ENCODE results near the gene ARID2.
A peak's percentile ranks its signal among the peaks of the same experiment; 100 is the strongest.

Gene ARID2, protein sequence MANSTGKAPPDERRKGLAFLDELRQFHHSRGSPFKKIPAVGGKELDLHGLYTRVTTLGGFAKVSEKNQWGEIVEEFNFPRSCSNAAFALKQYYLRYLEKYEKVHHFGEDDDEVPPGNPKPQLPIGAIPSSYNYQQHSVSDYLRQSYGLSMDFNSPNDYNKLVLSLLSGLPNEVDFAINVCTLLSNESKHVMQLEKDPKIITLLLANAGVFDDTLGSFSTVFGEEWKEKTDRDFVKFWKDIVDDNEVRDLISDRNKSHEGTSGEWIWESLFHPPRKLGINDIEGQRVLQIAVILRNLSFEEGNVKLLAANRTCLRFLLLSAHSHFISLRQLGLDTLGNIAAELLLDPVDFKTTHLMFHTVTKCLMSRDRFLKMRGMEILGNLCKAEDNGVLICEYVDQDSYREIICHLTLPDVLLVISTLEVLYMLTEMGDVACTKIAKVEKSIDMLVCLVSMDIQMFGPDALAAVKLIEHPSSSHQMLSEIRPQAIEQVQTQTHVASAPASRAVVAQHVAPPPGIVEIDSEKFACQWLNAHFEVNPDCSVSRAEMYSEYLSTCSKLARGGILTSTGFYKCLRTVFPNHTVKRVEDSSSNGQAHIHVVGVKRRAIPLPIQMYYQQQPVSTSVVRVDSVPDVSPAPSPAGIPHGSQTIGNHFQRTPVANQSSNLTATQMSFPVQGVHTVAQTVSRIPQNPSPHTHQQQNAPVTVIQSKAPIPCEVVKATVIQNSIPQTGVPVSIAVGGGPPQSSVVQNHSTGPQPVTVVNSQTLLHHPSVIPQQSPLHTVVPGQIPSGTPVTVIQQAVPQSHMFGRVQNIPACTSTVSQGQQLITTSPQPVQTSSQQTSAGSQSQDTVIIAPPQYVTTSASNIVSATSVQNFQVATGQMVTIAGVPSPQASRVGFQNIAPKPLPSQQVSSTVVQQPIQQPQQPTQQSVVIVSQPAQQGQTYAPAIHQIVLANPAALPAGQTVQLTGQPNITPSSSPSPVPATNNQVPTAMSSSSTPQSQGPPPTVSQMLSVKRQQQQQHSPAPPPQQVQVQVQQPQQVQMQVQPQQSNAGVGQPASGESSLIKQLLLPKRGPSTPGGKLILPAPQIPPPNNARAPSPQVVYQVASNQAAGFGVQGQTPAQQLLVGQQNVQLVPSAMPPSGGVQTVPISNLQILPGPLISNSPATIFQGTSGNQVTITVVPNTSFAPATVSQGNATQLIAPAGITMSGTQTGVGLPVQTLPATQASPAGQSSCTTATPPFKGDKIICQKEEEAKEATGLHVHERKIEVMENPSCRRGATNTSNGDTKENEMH (N-terminal part only)

DNA sequence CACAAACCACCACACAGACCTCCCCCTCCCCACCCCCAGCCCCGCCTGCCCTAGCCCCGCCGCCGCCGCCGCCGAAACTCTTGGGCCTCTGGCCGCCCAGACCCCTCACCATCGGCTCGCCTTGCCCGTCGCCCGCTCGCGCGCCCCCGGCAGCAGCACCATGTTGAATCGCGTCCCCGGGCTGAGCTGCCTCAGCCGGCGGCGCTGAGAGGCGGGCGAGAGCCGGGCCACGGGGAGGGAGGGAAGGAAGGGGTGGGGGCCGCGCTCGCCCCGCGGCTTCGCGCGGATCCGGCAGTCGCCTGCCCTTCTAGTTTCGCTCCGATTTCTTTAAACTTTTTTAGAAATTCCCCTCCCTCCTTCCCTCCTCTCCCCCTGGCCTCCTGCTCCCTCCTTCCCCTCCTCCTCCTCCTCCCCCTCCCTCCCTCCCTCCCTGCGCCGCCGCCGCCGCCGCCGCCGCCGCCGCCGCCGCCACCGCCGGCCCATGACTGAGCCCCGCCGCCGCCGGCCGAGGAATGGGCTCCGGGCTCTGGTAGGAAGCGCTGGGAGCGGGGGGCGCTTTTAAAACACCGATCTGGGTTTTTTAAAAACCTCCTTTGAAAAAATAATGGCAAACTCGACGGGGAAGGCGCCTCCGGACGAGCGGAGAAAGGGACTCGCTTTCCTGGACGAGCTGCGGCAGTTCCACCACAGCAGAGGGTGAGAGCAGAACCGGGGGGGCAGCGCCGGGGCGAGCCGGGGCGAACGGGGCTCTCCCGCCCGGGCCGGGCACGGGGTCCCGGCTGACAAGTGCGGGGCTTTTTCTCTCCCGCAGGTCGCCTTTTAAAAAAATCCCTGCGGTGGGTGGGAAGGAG is at the start of gene ARID2:
Gene ARID2, plus strand, starts transcription at position 474 of the 851 bp plus-strand sequence. Its CDS starts 131 bp downstream, at position 605.
- DNase-seq, result peak; percentile 72

DNA sequence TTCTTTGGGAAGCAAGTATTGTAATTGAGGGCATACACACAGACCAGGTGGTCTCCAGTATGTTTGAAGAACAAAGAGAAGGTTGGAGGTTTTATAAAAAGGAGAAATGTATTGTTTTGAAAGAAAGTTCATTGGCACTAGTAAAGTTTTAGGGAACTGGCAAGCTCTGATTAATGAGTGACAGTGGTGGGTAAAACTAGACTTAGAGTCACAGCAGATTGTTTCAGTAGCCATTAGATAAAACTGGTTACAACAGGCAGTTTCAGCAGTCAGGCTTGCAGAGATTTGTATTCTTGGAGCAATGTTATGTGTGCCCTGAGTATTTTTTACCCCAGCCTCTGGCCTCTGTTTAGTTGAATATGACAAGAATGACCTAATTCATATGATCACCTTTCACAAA is 49.1 kb upstream of the ARID2 start:
- DNase-seq, result no peak

DNA sequence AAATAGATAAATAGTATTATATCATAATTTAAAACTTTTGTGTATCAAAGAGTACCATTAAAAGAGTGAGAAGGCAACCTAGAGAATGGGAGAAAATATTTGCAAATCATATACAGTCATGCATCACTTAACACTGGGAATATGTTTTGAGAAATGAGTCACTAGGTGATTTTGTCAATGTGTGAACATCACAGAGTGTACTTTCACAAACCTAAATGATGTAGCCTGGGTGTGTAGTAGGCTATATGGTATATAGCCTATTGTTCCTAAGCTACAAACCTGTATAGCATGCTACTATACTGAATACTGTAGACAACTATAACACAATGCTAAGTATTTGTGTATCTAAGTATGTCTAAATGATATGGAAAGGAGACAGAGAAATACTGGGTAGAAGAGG is 48.0 kb upstream of the ARID2 start:
- no peak for DNase-seq

DNA sequence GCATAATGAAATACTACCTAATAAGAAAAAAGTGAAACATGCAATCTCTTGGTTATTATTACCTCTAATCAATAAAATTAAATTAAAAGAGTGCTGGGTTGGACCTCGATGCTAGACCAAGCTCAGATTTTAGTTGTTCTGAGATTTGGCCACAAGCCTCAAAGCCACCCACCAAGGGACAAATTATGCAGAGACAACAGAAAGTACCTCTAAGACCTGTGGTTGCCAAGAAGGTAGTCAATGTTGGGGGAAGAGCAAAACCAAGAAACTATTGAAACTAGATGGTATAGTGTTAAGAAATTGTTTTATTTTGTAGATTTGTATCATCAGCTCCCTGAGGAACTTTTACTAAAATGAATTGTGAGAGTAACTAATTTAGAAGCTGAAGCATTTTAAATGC is 43.8 kb upstream of the ARID2 start:
- no peak for DNase-seq

DNA sequence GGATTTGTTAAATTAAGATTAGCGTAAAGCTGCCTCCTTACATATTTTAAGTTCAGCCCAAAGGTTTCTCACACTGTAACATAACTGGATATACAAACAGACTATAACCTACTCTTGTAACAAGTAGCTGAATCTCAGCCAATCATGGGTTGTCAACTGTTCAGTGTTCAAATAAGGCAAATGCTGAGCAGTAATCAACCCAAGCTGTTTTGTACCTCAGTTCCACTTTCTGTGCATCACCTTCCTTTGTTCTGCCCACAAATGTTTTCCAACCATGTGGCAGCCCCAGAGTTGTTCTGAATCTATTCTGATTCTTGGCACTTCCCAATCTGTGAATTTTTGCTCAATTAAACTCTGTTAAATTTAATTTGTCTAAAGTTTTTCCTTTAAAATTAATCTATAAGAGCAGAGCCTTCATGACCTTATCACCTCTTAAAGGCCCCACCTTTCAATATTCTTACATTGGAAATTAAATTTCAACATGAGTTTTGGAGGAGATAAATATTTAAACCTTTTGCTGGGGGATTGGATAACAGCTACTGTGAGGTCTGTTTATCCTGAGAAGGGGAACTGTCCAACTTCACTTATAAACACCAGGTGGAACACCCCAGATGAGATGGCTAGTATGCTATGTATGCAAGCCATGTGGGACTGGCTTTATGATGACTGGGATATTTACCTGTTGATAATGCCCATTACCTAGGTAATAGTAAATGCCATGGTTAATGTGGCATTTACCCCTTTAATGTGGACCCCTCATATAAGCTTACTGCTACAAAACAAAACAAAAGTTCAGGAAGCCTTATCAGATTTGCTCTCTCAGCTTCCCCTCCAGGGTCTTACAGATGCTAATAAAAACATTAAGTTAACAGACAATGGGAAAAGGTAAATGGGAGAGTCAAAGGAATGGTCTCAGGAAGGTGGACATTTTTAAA is 42.2 kb upstream of the ARID2 start:
- DNase-seq, result peak; percentile 9

DNA sequence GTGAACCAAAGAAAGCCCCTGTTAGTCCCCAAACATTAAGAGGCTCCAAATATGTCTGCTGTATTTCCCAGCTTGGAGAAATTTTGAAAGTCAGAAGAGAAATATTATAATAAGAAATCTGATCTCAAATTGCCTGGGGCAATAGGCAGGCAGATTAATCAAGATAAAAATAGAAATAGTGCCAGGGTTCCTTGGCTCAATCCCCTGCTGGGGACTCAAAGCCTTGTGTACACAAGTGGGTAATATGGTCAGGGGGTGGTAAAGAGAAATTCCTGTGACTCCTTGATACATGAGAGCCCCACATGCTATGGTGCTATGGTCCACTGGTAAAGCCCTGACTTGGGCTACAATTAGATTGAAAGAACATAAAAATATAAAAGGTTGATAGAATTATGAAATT is 41.3 kb upstream of the ARID2 start:
- DNase-seq, result no peak

DNA sequence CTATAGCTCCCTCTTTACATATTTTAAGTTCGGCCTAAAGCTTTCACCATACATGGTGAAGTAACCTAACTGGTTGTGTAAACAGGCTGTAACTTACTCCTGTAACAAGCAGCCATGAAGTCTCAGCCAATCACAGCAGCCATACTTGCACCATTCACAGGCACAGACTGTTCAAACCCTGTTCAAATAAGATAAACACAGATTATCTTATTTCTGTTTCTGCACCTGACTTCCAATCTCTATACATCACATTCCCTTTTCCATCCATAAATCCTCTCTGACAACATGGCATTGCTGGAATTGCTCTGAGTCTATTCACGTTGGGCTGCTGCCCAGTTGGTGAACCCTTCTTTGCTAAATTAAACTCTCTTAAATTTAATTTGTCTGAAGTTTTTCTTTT is 34.5 kb upstream of the ARID2 start:
- no peak for DNase-seq

DNA sequence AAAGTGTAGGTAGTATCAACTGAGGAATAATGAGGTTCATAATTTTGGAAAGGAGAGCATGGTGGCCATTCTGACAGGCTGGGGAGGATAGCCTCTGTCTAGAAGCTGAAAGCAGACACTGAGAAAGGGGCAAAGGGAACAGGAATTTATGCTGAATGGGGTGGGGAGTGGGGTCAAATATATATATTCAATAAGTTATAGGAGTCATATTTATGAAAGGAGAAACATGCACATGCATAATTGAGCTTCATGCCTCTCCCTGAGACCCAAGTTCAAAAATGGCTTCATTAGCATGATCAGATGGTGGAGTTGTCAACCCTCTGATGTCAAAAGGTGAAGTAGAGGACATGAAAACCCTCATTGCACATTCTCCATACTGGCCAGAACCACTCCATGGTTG is 33.9 kb upstream of the ARID2 start:
- no peak for DNase-seq

DNA sequence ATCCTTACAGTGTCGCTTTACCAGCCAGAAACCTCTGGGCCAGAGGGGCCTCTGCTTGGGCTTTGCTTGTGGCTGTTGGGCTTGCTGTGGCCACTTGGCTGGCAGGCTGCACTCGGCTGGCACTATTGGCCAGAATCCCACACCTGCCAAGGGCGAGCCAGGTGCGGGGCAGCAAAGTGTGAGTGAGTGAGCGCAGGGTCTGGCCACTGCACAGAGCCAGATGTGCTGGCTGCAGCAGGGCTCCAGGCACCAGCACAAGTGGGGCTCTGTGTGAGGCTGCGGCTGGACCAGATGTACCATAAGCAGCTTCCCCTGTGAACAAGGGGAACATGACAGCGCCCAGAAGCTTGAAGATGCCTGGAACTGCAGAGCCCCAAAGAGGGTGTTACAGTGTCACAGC is 33.5 kb upstream of the ARID2 start:
- no peak for DNase-seq

DNA sequence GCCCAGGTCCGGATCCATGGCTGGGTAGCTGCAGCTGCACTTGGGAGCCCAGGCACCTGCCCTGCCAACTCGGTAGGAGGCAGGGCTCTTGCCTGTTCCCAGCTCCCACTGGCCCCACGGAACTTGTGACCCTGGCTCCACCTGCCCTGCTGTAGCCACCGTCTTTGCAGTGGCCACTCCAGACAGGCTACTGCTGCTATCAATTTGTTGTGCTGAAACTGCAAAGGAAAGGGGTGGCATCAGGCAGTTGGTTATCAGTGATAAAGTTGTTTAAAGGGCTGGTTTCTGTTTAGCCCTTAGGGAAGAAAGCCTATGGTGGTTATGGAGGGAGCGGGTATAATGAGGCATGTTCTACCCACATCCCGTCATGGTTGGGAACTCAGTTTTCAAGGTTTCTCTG is 32.1 kb upstream of the ARID2 start:
- no peak for DNase-seq

DNA sequence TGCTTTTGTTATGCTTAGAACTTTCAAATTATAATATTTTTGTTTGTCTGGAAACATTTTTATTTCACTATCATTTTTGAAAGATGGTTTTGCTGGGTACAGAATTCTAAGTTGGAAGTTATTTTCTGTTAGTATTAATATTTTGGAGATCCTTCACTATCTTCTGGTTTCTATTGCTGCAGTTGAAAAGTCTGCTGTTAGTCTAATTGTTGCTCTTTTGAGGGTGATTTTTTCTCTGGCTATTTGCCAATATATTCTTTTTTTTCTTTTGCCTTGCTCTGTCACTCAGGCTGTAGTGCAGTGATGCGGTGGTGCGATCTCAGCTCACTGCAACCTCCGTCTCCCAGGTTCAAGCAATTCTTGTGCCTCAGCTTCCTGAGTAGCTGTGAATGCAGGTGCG is 28.2 kb upstream of the ARID2 start:
- DNase-seq, result no peak

DNA sequence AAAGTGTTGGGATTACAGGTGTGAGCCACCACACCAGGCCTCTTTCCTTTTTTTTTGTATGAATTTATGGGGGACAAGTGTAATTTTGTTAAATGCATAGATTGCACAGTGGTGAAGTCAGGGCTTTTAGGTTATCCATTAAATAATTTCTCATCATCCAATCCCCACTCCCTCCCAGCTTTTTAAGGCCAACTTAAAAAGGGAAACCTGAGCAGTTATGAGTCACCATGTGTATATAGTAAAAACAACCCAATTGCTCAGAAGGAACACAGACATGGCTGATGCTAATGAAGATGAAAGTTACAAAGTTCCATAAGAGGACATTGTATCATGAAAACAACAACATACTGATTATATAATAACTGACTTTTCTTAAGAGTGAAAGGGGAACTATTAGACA is 25.6 kb upstream of the ARID2 start:
- no peak for DNase-seq

DNA sequence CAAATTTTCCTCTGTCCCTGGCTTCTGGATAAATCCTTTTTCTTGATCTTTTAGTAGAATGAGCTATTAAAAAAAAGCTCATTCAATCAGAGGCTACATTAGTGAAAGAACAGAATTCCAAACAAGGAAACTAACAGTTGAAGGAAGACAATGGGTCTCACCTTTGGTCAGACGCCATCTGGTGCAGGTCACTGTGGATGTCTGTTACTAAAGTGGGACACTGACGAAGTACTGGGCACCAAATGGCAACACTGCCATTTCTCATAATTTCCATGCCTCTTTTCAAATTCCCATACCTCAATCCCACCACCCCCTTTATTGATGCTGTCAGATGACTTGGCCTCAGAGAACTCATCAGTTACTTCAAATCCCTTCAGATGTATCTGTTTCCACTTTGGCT is 24.5 kb upstream of the ARID2 start:
- DNase-seq, result no peak

DNA sequence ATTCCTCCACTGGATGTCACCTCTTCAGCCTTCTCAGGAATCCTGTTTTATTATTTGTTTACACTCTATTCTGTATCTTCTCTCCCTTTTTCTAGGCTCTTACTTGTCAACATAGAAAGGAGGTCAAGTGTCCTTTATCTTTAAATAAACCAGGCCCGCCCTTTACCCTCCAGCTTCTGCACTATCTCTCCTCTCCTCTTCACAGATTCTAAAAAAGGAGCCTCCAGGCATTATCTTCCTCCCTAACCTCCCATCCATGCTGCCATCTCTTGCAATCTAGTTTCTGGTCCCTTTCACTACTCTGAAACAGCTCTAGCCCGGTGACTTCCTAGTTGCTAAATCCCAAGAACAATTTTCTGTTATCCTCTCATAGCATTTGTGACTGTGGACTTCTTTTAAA is 24.1 kb upstream of the ARID2 start:
- DNase-seq, result no peak

DNA sequence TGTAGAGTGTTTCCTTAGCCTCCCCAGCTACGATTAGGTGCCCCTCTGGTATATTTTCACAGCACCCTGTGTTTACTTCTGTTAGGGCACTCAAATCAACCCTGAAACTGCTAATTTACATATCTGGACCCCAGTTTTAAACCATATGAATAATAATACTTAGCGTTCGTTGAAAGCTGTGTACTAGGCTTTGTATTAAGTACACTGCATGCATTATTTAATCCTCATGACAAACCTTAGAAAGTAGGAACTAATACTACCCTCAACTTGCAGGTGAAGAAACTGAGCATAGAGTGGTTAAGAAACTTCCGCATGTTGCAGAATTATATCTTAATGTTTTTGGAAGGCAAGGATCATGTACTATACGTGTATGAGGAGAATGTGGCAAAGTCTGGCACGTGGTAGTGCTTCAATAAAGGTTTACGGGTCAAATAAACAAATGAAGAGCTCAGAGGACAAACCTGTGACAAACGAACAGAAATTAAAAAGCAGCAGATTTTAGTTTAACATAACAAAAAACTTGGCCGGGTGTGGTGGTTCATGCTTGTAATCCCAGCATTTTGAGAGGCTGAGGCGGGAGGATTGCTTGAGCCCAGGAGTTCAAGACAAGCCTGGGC is 22.2 kb upstream of the ARID2 start:
- DNase-seq, result no peak

DNA sequence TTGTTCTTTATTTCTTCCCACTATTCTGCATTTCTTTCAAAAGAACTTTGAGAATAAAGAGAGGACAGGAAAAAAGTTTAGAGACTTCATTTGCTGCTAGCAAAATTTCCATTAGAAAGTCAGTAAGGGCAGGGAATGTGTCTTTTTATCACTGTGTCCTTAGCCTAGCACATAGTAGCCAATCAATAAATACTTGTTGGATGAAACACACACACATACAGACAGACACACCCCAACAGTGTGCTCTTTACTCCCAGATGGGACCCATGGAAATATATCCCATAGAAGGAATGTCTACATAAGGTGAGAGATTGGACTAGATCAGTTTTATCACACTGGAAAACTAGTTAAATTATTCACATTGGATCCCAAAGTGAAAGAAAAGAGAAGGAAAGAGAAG is 21.1 kb upstream of the ARID2 start:
- DNase-seq, result no peak

DNA sequence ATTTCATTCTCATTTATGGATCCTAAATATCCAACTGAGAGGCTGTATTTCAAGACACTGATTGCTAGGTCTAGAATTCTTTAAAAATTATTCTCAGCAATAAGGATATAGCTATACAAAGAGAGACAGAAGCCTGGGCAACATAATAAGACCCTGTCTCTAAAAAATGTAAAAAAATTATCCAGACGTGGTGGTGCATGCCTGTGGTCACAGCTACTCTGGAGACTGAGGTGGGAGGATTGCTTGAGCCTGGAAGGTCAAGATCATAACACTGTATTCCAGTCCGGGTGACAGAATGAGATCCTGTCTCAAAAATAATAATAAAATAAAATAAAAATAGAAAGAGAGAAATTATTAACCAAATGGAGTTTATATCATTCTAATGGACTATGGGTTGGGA is 20.6 kb upstream of the ARID2 start:
- no peak for DNase-seq

DNA sequence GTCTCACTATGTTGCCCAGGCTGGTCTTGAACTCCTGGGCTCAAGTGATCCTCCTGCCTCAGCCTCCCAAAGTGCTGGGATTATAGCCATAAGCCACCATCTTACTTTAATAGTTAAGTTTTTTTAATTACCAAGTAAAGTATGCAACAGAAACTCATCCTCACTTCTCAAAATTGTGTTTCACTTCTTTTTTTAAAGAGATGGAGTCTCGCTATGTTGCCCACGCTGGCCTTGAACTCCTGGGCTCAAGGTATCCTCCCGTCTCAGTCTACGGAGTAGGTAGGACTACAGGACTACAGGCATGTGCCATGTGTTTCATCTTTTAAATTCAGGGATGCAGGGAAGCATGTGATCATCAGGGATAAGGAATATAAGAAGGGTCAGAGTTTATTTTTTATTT is 17.2 kb upstream of the ARID2 start:
- no peak for DNase-seq

DNA sequence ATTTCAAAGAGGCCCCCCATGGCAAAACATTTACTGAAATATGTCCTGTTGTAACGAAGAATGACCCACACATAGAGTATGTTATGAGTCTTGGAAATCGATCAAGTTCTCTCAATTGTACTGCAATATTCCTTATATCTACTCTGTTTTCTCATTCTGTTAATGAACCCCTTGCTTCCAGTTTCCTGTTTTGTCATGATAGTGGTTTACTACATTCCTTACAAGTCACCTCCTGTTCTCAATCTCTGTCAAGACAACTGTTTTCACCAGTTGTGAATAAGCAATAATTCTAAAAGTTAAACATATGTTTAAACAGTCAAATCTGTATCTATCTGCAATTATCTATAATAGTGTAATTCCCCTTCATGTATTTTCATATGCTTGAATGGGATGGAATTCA is 16.4 kb upstream of the ARID2 start:
- no peak for DNase-seq

DNA sequence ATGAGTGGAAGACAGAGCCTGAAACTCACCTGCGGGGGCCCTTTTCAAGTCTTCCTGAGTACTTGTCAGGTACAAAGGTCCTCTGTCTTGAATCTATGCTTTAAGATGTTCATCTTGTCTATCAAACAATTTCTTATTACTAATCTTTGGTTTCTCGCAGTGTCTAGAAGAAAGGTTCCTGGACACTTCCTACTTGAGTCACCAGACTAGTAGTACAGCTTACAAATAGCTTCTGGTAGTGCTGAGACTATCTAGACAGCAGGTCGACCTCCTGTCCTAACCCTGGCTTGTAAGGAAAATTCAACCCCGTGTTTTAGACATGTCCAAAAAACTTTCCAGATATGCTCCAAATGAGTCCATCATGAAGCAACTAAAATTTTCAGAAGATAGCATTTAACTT is 11.2 kb upstream of the ARID2 start:
- DNase-seq, result no peak

DNA sequence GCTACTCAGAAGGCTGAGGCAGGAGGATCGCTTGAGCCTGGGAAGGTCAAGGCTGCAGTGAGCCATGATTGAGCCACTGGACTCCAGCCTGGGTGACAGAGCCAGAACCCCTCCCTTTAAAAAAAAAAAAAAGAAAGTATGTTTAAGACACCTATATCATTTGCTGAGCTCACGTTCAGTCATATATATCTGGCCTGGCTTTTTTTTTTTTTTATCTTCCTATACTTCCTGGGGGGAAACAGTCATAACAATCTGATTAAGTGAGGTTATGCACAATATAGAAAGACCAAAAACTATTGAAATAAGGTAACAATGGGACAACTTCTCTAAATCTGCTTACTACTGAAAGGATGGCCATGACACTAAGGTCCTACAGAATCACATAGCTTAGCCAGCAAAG is 9.4 kb upstream of the ARID2 start:
- no peak for DNase-seq

All from stimulated activated CD4-positive, alpha-beta T cell treated with anti-CD3 and anti-CD28 coated beads, Interleukin-15, amount 100 ng/mL, for 24 hours (primary cell).